GM10847 (cell line): ENCODE results near the gene TSKU.

Experiments used
- POLR2A ChIP-seq: IDR thresholded peaks from 2 replicates; pipeline ENCODE4 v1.6.1; 2011; ENCODE audit not compliant: insufficient read length; ENCODE audit errors: extremely low read depth

The TSKU gene

GRCh38 chr11:76789443-76789719, 6.2 kb downstream of the TSKU start:
- no peak for TF ChIP-seq POLR2A

- TF ChIP-seq POLR2A: no peak
Measured at GRCh38 chr11:76790251-76790650, 7.1 kb downstream of the TSKU start.

DNA sequence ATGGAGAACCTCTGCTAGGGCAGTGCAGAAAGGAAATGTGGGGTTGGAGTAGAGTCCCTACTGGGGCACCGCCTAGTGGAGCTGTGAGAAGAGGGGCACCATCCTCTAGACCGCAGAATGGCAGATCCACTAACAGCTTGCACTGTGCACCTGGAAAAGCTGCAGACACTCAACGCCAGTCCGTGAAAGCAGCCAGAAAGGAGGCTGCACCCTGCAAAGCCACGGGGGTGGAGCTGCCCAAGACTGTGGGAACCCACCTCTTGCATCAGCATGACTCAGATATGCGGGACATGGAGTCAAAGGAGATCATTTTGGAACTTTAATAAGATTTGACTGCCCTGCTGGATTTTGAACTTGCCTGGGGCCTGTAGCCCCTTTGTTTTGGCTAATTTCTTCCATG, 8.7 kb downstream of the TSKU start:
- no peak for TF ChIP-seq POLR2A

- no peak for TF ChIP-seq POLR2A
Measured at GRCh38 chr11:76792505-76793264, 9.5 kb downstream of the TSKU start.

GRCh38 chr11:76793391-76794291, 10.5 kb downstream of the TSKU start:
- TF ChIP-seq POLR2A: no peak

- no peak for TF ChIP-seq POLR2A
Measured at GRCh38 chr11:76794371-76795289, 11.5 kb downstream of the TSKU start.

GRCh38 chr11:76795290-76795935, 12.3 kb downstream of the TSKU start:
- TF ChIP-seq POLR2A: no peak

- TF ChIP-seq POLR2A: no peak
Measured at GRCh38 chr11:76795936-76796441, 12.8 kb downstream of the TSKU start.

GRCh38 chr11:76796511-76797198, 13.5 kb downstream of the TSKU start:
- TF ChIP-seq POLR2A: no peak

DNA sequence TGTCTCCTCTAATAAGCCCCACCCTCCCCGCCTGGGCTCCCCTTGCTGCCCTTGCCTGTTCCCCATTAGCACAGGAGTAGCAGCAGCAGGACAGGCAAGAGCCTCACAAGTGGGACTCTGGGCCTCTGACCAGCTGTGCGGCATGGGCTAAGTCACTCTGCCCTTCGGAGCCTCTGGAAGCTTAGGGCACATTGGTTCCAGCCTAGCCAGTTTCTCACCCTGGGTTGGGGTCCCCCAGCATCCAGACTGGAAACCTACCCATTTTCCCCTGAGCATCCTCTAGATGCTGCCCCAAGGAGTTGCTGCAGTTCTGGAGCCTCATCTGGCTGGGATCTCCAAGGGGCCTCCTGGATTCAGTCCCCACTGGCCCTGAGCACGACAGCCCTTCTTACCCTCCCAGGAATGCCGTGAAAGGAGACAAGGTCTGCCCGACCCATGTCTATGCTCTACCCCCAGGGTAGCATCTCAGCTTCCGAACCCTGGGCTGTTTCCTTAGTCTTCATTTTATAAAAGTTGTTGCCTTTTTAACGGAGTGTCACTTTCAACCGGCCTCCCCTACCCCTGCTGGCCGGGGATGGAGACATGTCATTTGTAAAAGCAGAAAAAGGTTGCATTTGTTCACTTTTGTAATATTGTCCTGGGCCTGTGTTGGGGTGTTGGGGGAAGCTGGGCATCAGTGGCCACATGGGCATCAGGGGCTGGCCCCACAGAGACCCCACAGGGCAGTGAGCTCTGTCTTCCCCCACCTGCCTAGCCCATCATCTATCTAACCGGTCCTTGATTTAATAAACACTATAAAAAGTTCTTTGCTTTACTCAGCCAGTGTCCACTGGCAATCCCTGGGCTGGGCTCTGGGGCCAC, 14.4 kb downstream of the TSKU start:
- TF ChIP-seq POLR2A: no peak

DNA sequence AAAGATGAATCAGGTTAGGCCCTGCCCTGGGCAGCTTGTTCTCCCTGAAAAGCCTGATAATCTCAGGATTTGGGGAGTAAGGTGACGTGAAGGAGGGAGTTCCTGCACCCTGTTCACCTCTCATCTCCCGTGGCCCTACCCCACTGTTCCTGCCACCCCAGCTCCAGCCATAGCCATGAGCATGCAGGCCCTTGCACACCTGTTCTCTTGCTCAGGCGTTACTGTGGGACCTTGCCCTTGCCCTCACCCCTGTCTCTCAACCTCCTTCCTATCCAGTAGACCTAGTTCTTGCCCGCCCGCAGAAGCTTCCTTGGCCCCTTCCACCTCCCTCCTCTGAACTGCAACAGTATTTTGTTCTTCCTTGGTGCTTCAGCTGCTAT, 15.0 kb downstream of the TSKU start:
- no peak for TF ChIP-seq POLR2A

GRCh38 chr11:76798671-76799065, 15.5 kb downstream of the TSKU start:
- no peak for TF ChIP-seq POLR2A

- no peak for TF ChIP-seq POLR2A
Measured at GRCh38 chr11:76799066-76799804, 16.1 kb downstream of the TSKU start.
